GM12878 (cell line): ENCODE data around the gene TANC1. TPM values are rescaled to one million over a fixed set of nuclear protein-coding genes. Genes with fewer than 3 reads are reported as not detected.
A peak's percentile ranks its signal among the peaks of the same experiment; 100 is the strongest.

Experiments
- ATAC-seq: fragments of 200-7000 bp; cut with Tn5 transposase; 3 replicates; pipeline ENCODE4 v1.9.1; 2020; ENCODE audit warnings: mild to moderate bottlenecking, moderate library complexity
- BruUV-seq: library from RNA; stranded (reverse); fragments of 400-500 nt; replicated peaks from 2 replicates; lab custom pipeline; 2021; lab: Mats Ljungman, UMichigan
- CTCF ChIA-PET: fragments of 300-600 bp; sonication (Branson Sonifier 250); formaldehyde crosslinking; extraction: SDS; loops from one replicate; lab custom pipeline; 2021; ENCODE audit warnings: inconsistent platforms; lab: Yijun Ruan, JAX
- POLR2A ChIA-PET: fragments of 350-600 bp; formaldehyde crosslinking; extraction: SDS; loops from one replicate; lab custom pipeline; 2021; ENCODE audit warnings: inconsistent platforms; lab: Charles Lee
- RAD21 ChIA-PET: fragments of 300-600 bp; sonication (Branson Sonifier 250); formaldehyde crosslinking; loops from one replicate; lab custom pipeline; 2023; ENCODE audit warnings: antibody characterized with exemption; ENCODE audit not compliant: unreplicated experiment; lab: Charles Lee
- SMC1A ChIA-PET: fragments of 300-600 bp; sonication (Branson Sonifier 250); formaldehyde crosslinking; loops from one replicate; lab custom pipeline; 2023; ENCODE audit not compliant: unreplicated experiment, uncharacterized antibody; lab: Charles Lee
- DNase-seq: peaks from one replicate; pipeline ENCODE4 v3.0.0-alpha.2; 2011; ENCODE audit warnings: low read depth, low spot score
- FAIRE-seq: peaks from 3 replicates; lab custom pipeline; 2011; peaks lifted over from hg19 to GRCh38; lab: Jason Lieb, UNC
- H2AFZ ChIP-seq: 2 replicates; pipeline ENCODE4 v1.6.0; 2011; ENCODE audit warnings: low read depth, low read length, control low read depth; ENCODE audit not compliant: control insufficient read depth
- H3K27ac ChIP-seq: 2 replicates; pipeline ENCODE4 v1.5.1; 2011; ENCODE audit warnings: control low read depth; ENCODE audit not compliant: control insufficient read depth, insufficient read depth
- H3K27me3 ChIP-seq, 2 experiments: replicated peaks in 1 of 2; 2 replicates each; pipeline versions ENCODE4 v1.6.0 to v1.6.1; 2011; ENCODE audit warnings: low read length in 1 of 2; ENCODE audit not compliant: control insufficient read depth in 2 of 2, insufficient read depth in 2 of 2
- H3K36me3 ChIP-seq, 2 experiments: 2 replicates each; pipeline ENCODE4 v1.5.1; 2011; ENCODE audit warnings: low read length in 1 of 2; ENCODE audit not compliant: control insufficient read depth in 2 of 2, insufficient read depth in 2 of 2
- H3K4me1 ChIP-seq: 2 replicates; pipeline ENCODE4 v1.6.1; 2011; ENCODE audit warnings: mild to moderate bottlenecking, low read length, moderate library complexity, mixed read lengths; ENCODE audit not compliant: control insufficient read depth, insufficient read depth
- H3K4me2 ChIP-seq: 2 replicates; pipeline ENCODE4 v1.6.0; 2011; ENCODE audit warnings: control low read depth; ENCODE audit not compliant: control insufficient read depth, insufficient read depth
- H3K4me3 ChIP-seq: fragments of 200-600 bp; sonication (generic); 2 replicates; pipeline ENCODE4 v1.5.1; 2016
- H3K79me2 ChIP-seq: 2 replicates; pipeline ENCODE4 v1.6.0; 2011; ENCODE audit warnings: low read length; ENCODE audit not compliant: control insufficient read depth, insufficient read depth
- H3K9ac ChIP-seq: 2 replicates; pipeline ENCODE4 v1.8.0; 2011; ENCODE audit warnings: low read length, control low read depth, mixed read lengths; ENCODE audit not compliant: control insufficient read depth, insufficient read depth
- H3K9me3 ChIP-seq: replicated peaks from 3 replicates; pipeline ENCODE4 v1.5.1; 2011; ENCODE audit warnings: mild to moderate bottlenecking, low read length; ENCODE audit not compliant: control insufficient read depth, insufficient read depth
- H4K20me1 ChIP-seq: 2 replicates; pipeline ENCODE4 v1.6.0; 2011; ENCODE audit not compliant: control insufficient read depth, insufficient read depth
- BHLHE40 ChIP-seq, 2 experiments: fragments of 450-650 bp in 1 of 2; IDR thresholded peaks; 2 replicates each; pipeline ENCODE4 v1.6.1; 2011 to 2017; ENCODE audit warnings: low read depth in 2 of 2, borderline replicate concordance in 1 of 2, improper control_type of control experiment in 1 of 2, low read length in 1 of 2, mild to moderate bottlenecking in 1 of 2
- DPF2 ChIP-seq: fragments of 450-650 bp; IDR thresholded peaks from 2 replicates; pipeline ENCODE4 v1.6.1; 2017; ENCODE audit warnings: mild to moderate bottlenecking
- HDAC6 ChIP-seq: fragments of 200-600 bp; sonication (generic); IDR thresholded peaks from one replicate; pipeline ENCODE4 v1.8.0; 2017; ENCODE audit warnings: antibody characterized with exemption; ENCODE audit not compliant: unreplicated experiment
- IKZF1 ChIP-seq: fragments of 450-650 bp; conservative IDR thresholded peaks from 2 replicates; pipeline ENCODE4 v1.6.1; 2017; ENCODE audit warnings: antibody characterized with exemption, mild to moderate bottlenecking
- MTA2 ChIP-seq: fragments of 450-650 bp; IDR thresholded peaks from 2 replicates; pipeline ENCODE4 v1.6.1; 2016; ENCODE audit warnings: low read depth, mild to moderate bottlenecking, moderate library complexity
- NR2F1 ChIP-seq: fragments of 450-650 bp; conservative IDR thresholded peaks from 2 replicates; pipeline ENCODE4 v1.6.1; 2017; ENCODE audit warnings: mild to moderate bottlenecking
- PAX5 ChIP-seq: IDR thresholded peaks from 2 replicates; pipeline ENCODE4 v1.6.1; 2011; ENCODE audit warnings: low read depth, low read length, borderline replicate concordance
- PML ChIP-seq: IDR thresholded peaks from 2 replicates; pipeline ENCODE4 v1.6.1; 2012; ENCODE audit warnings: low read length, inconsistent platforms
- RB1 ChIP-seq: fragments of 450-650 bp; formaldehyde crosslinking; IDR thresholded peaks from 2 replicates; pipeline ENCODE4 v1.6.1; 2017; ENCODE audit warnings: mild to moderate bottlenecking, borderline replicate concordance
- RUNX3 ChIP-seq: IDR thresholded peaks from 2 replicates; pipeline ENCODE4 v1.6.1; 2012; ENCODE audit warnings: low read length, inconsistent platforms
- ZNF207 ChIP-seq: fragments of 450-650 bp; IDR thresholded peaks from 2 replicates; pipeline ENCODE4 v1.6.1; 2014; ENCODE audit warnings: antibody characterized with exemption, mild to moderate bottlenecking, borderline replicate concordance
- ZNF24 ChIP-seq: fragments of 450-650 bp; IDR thresholded peaks from 2 replicates; pipeline ENCODE4 v1.6.1; 2017; ENCODE audit warnings: antibody characterized with exemption, mild to moderate bottlenecking
- WGBS: methylation state at CpG from one replicate; pipeline ENCODE4 v1.1.6; 2016; ENCODE audit warnings: low lambda C conversion rate; ENCODE audit not compliant: insufficient replicate concordance, insufficient coverage; ENCODE audit errors: missing lambda C conversion rate; 5-methylcytosine and 5-hydroxymethylcytosine counted together
- in situ Hi-C: fragments of 300-500 bp; cut with MboI; formaldehyde crosslinking; loops from 9 replicates; pipeline ENCODE4 v1.14.3; 2018; ENCODE audit warnings: mixed read lengths
- intact Hi-C: fragments of 100-400 bp; cut with micrococcal nuclease; formaldehyde crosslinking; loops from one replicate; pipeline ENCODE4 v1.14.2; 2022; ENCODE audit not compliant: unreplicated experiment
- polyA plus RNA-seq, 11 experiments: library from polyadenylated mRNA; depleted of rRNA in 4 of 11; unstranded in 6 of 11; stranded (reverse) in 5 of 11; fragments of >200 nt; fragmentation: Nextera tagmentation in 4 of 11; fragmentation: Illumina TruSeq in 1 of 11; extraction: Ambion mirVana in 4 of 11; extraction: Trizol in 1 of 11; gene quantifications; 1 replicate in 1 of 11; 2 replicates in 10 of 11; pipeline versions ENCODE4 v1.2.1 to v1.2.3, GENCODE V29; 2011 to 2016; ENCODE audit warnings: inconsistent platforms in 2 of 11, missing spikeins in 2 of 11, low read depth in 1 of 11
- total RNA-seq, 4 experiments: library from RNA; depleted of rRNA in 3 of 4; stranded (reverse); fragments of >200 nt in 3 of 4; fragmentation: Illumina TruSeq in 1 of 4; extraction: Trizol in 1 of 4; gene quantifications; 2 replicates each; pipeline versions ENCODE4 v1.2.1 to v1.2.3, GENCODE V29; 2013 to 2021
- TF ChIP-seq, protein P1 (sequence below): IDR thresholded peaks from 2 replicates; pipeline ENCODE4 v1.6.1; 2011; ENCODE audit warnings: mild to moderate bottlenecking, low read depth, low read length, moderate library complexity; ENCODE audit not compliant: insufficient replicate concordance
- TF ChIP-seq, protein P2 (sequence below): IDR thresholded peaks from 2 replicates; pipeline ENCODE4 v1.6.1; 2012; ENCODE audit warnings: low read depth, low read length, improper control_type of control experiment
- TF ChIP-seq, protein P3 (sequence below): fragments of 450-650 bp; IDR thresholded peaks from 2 replicates; pipeline ENCODE4 v1.6.1; 2017; ENCODE audit warnings: mild to moderate bottlenecking, moderate library complexity
- TF ChIP-seq, protein P4 (sequence below): fragments of 450-650 bp; IDR thresholded peaks from 2 replicates; pipeline ENCODE4 v1.6.1; 2014; ENCODE audit warnings: mild to moderate bottlenecking

Gene TANC1
- total and polyA plus RNA-seq, 10 of the 15 experiments (the other 5 are each of a cell fraction or from before 2014, with no cell fraction given) = 0.05 to 5.0 (median 0.34) TPM

DNA sequence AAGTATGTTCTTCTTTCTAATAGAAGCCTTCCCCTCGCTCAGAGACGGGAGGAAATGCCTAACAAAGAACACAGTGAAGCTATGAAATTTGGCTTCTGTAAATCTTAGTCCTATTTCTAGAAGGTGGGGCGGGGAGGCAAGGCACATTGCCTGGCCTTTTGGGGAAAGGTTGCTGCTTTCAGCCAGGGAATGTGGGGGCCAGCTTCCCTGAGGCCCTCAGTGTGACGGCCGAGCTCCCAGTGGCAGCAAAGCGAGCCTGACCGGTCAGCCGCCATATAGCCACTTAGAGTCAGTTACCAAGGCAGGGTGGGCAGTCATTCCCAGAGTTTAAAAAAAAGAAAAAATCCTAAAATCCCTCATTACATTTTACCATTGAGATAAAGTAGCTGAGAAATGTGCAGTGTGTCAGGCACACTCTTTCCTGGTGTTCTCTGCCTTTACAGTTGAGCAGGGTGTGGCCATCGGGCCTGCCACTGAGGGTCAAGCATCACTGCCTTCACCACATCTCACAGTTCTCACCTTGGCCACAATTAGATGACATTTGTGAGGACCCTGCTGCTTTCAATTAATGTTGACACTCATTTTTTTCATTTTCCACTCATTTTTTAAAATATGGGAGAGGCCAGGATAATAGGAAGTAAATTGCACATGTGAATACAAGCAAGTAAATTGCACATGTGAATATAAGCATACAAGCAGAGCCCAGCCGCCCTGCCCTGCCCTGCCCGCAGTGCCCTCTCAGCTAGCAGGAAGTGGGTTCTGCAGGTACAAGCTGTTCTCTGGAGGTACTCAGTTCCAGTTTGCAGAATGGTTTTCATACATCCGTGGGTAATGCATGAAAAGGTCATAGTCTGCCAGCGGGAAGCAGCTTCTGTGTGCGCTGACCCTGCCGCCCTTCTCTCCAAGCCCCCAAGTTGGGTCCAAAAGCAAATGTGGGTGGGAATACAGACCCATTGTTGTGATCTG, 241.2 kb downstream of the TANC1 start:
- H3K27me3 ChIP-seq = no peaks in the 10 kb centered on the region
- ChIA-PET RAD21 (no interaction called here), POLR2A (no interaction called here), CTCF (interaction anchor here (2.5 kb wide), 1 partner anchor 8 kb away, joined by 5 read pairs; no protein-coding TSS in a partner anchor), SMC1A (interaction anchor here (0.6 to 1.5 kb wide), 4 partner anchors 10 to 503 kb away, joined by 3 to 5 read pairs (median 3); partner anchors contain the start of gene MARCHF7)
- H3K9ac ChIP-seq = no peak overlapping the region
- no peaks in the 10 kb centered on the region for H3K79me2 ChIP-seq
- in situ Hi-C loops (no loop called here), intact Hi-C loops (loop anchor here (10.0 kb wide), 1 partner anchor 505 kb away; the partner anchor contains the start of gene MARCHF7)
- no peak overlapping the region for H3K4me3 ChIP-seq
- no peaks in the 10 kb centered on the region for H3K36me3 ChIP-seq
- H4K20me1 ChIP-seq = no peaks in the 10 kb centered on the region
- WGBS = 54% methylated on average over 15 of the region's 15 CpGs
- H3K9me3 ChIP-seq = no peaks in the 10 kb centered on the region
- DNase-seq (peak; percentile 19), ATAC-seq (peak; percentile 96), FAIRE-seq (peak; percentile 86)
- H3K4me2 ChIP-seq = no peak overlapping the region; the same call in 1 of the 2 replicates
- no peak overlapping the region for H2AFZ ChIP-seq
- no TSS peak for BruUV-seq
- peaks cover 6% of the 10 kb centered on the region; the same call in 1 of the 2 replicates for H3K4me1 ChIP-seq
- no peak overlapping the region for H3K27ac ChIP-seq
- TF ChIP-seq PML (no peak), NR2F1 (peak; percentile 71; the same call in 1 of the 2 replicates), DPF2 (peak; percentile 54; the same call in 1 of the 2 replicates), ZNF207 (no peak), PAX5 (peak; percentile 86), RUNX3 (peak; percentile 38; the same call in 1 of the 2 replicates), MTA2 (peak; percentile 43; the same call in 1 of the 2 replicates), ZNF24 (no peak), IKZF1 (peak; percentile 33; the same call in 1 of the 2 replicates), BHLHE40 (IDR thresholded peaks at IDR 0.05; ENCODE audit: borderline replicate concordance in 1 of 2, low read depth in 2 of 2, low read length in 1 of 2) (0 out of 4 replicates have a peak, but pooled peaks of 1 of the 2 experiments have one; percentile 2), HDAC6 (no peak), RB1 (0 out of 2 replicates have a peak, but pooled peaks have one; percentile 20)
- TF ChIP-seq, protein P1, sequence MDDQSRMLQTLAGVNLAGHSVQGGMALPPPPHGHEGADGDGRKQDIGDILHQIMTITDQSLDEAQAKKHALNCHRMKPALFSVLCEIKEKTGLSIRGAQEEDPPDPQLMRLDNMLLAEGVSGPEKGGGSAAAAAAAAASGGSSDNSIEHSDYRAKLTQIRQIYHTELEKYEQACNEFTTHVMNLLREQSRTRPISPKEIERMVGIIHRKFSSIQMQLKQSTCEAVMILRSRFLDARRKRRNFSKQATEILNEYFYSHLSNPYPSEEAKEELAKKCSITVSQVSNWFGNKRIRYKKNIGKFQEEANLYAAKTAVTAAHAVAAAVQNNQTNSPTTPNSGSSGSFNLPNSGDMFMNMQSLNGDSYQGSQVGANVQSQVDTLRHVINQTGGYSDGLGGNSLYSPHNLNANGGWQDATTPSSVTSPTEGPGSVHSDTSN = no peak
- TF ChIP-seq, protein P2, sequence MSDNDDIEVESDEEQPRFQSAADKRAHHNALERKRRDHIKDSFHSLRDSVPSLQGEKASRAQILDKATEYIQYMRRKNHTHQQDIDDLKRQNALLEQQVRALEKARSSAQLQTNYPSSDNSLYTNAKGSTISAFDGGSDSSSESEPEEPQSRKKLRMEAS = no peak
- TF ChIP-seq, protein P3, sequence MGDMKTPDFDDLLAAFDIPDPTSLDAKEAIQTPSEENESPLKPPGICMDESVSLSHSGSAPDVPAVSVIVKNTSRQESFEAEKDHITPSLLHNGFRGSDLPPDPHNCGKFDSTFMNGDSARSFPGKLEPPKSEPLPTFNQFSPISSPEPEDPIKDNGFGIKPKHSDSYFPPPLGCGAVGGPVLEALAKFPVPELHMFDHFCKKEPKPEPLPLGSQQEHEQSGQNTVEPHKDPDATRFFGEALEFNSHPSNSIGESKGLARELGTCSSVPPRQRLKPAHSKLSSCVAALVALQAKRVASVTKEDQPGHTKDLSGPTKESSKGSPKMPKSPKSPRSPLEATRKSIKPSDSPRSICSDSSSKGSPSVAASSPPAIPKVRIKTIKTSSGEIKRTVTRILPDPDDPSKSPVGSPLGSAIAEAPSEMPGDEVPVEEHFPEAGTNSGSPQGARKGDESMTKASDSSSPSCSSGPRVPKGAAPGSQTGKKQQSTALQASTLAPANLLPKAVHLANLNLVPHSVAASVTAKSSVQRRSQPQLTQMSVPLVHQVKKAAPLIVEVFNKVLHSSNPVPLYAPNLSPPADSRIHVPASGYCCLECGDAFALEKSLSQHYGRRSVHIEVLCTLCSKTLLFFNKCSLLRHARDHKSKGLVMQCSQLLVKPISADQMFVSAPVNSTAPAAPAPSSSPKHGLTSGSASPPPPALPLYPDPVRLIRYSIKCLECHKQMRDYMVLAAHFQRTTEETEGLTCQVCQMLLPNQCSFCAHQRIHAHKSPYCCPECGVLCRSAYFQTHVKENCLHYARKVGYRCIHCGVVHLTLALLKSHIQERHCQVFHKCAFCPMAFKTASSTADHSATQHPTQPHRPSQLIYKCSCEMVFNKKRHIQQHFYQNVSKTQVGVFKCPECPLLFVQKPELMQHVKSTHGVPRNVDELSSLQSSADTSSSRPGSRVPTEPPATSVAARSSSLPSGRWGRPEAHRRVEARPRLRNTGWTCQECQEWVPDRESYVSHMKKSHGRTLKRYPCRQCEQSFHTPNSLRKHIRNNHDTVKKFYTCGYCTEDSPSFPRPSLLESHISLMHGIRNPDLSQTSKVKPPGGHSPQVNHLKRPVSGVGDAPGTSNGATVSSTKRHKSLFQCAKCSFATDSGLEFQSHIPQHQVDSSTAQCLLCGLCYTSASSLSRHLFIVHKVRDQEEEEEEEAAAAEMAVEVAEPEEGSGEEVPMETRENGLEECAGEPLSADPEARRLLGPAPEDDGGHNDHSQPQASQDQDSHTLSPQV = no peak
- TF ChIP-seq, protein P4, sequence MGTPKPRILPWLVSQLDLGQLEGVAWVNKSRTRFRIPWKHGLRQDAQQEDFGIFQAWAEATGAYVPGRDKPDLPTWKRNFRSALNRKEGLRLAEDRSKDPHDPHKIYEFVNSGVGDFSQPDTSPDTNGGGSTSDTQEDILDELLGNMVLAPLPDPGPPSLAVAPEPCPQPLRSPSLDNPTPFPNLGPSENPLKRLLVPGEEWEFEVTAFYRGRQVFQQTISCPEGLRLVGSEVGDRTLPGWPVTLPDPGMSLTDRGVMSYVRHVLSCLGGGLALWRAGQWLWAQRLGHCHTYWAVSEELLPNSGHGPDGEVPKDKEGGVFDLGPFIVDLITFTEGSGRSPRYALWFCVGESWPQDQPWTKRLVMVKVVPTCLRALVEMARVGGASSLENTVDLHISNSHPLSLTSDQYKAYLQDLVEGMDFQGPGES = no peak
